GM12878 (cell line): Measurements from ENCODE around the gene CYB5RL.

Experiments used
- CTCF ChIP-seq, 3 experiments: IDR thresholded peaks in 2 of 3; conservative IDR thresholded peaks in 1 of 3; 2 replicates each; pipeline ENCODE4 v1.5.1; 2011; ENCODE audit warnings: low read depth in 3 of 3, low read length in 3 of 3, mild to moderate bottlenecking in 3 of 3, control low read depth in 2 of 3, moderate library complexity in 2 of 3, inconsistent platforms in 1 of 3, mixed read lengths in 1 of 3; ENCODE audit not compliant: control insufficient read depth in 2 of 3, insufficient read depth in 1 of 3; ENCODE audit errors: extremely low read depth in 1 of 3
- EZH2 ChIP-seq: IDR thresholded peaks from 2 replicates; pipeline ENCODE4 v1.6.1; 2012; ENCODE audit warnings: low read depth, mild to moderate bottlenecking, control low read depth, inconsistent platforms, low read length, borderline replicate concordance; ENCODE audit not compliant: control insufficient read depth
- POLR2A ChIP-seq: IDR thresholded peaks from 2 replicates; pipeline ENCODE4 v1.6.1; 2011; ENCODE audit warnings: low read depth, mild to moderate bottlenecking, low read length
- TAF1 ChIP-seq: IDR thresholded peaks from 2 replicates; pipeline ENCODE4 v1.6.1; 2011; ENCODE audit warnings: mild to moderate bottlenecking, low read depth, low read length, borderline replicate concordance

- TF ChIP-seq POLR2A (no peak), TAF1 (no peak), EZH2 (no peak), CTCF (IDR thresholded peaks at IDR 0.05 in 2 of 3, conservative IDR thresholded peaks at IDR 0.05 in 1 of 3; ENCODE audit: control insufficient read depth in 2 of 3, extremely low read depth in 1 of 3, insufficient read depth in 1 of 3, low read depth in 3 of 3, low read length in 3 of 3) (no peak)
These were observed 26.1 kb downstream of the CYB5RL start for GRCh38 chr1:54173681-54174080.
